Tibial artery (tissue), 4 donors: ENCODE data around the gene JUNB.

Source experiments
- DNase-seq, 2 donors: peaks; one replicate each; pipeline ENCODE4 v3.0.0-alpha.2; 2019
- H3K27ac ChIP-seq, 2 donors: fragments of 200-600 bp; sonication (generic) in 1 of 2; 1 replicate in 1 of 2; 2 replicates in 1 of 2; pipeline ENCODE4 v1.5.1; 2018 to 2019; ENCODE audit warnings: mild to moderate bottlenecking in 1 of 2
- H3K27me3 ChIP-seq, 2 donors: fragments of 200-600 bp; sonication (generic) in 1 of 2; one replicate each; pipeline versions ENCODE4 v1.5.1 to v1.6.0; 2016 to 2019
- H3K36me3 ChIP-seq, 3 donors: fragments of 200-600 bp; sonication (generic) in 2 of 3; one replicate each; pipeline ENCODE4 v1.5.1; 2016 to 2019; ENCODE audit warnings: mild to moderate bottlenecking in 2 of 3
- H3K4me1 ChIP-seq, 4 donors: fragments of 200-600 bp; sonication (generic) in 2 of 4; 1 replicate in 3 of 4; 2 replicates in 1 of 4; pipeline ENCODE4 v1.5.1; 2016 to 2019
- H3K4me3 ChIP-seq, 2 donors: fragments of 200-600 bp; sonication (generic) in 1 of 2; 1 replicate in 1 of 2; 2 replicates in 1 of 2; pipeline ENCODE4 v1.5.1; 2018 to 2019; ENCODE audit warnings: mild to moderate bottlenecking in 2 of 2
- H3K9me3 ChIP-seq, 3 donors: fragments of 200-600 bp; sonication (generic) in 1 of 3; one replicate each; pipeline ENCODE4 v1.5.1; 2016 to 2019
- CTCF ChIP-seq, 2 experiments: fragments of 200-600 bp in 1 of 2; fragments of 450-650 bp in 1 of 2; IDR thresholded peaks; one replicate each; pipeline ENCODE4 v1.5.1; 2017 to 2019; ENCODE audit warnings: antibody characterized with exemption in 2 of 2, mild to moderate bottlenecking in 1 of 2, moderate library complexity in 1 of 2
- intact Hi-C: fragments of 100-400 bp; cut with DNase I; formaldehyde crosslinking; loops from one replicate; pipeline ENCODE4 v1.15.0; 2023; ENCODE audit warnings: low total_unique reads

Gene JUNB

DNA sequence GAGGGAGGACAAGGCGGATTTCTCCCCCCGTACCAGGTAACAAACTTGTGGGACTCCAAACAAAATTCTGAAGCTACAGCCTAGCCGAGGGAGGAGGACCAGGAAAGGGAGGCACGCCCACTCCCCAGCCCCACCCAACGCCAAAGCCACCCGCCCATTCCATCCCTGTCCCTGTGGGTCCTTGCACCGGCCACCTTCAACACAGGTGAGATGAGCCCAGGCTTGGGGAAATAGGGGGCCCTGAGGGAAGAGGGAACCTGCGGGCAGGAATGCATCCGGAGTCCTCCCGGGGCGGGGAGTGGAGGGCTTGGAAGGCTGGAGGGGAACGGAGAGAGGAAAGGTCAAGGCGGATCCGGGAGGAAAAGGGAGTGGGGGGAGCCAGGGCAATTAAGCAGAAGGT, 39.7 kb upstream of the JUNB start, which contains the start of gene BEST2:
TSS of gene BEST2 (plus strand) at position 157 of the 400 bp plus-strand sequence. CDS start 802 bp downstream, outside the sequence.
- Histone ChIP-seq H3K36me3 (peaks cover 15 to 20% (median 18%) of the 10 kb centered on the region in 3 donors), H3K4me3 (no peak within 1 kb of the TSS), H3K4me1 (no peaks in the 10 kb centered on the region), H3K9me3 (no peaks in the 10 kb centered on the region), H3K27ac (no peak within 1 kb of the TSS), H3K27me3 (peaks cover 0 to 37% of the 10 kb centered on the region in 2 donors)
- intact Hi-C loops: no loop called here
- no peak for DNase-seq
- TF ChIP-seq CTCF (IDR thresholded peaks at IDR 0.05): no peak

- intact Hi-C loops: no loop called here
Measured at GRCh38 chr19:12752056-12752781, 39.1 kb upstream of the JUNB start.

GRCh38 chr19:12754465-12755196, 36.7 kb upstream of the JUNB start:
- DNase-seq: no peak
- no peak overlapping the region for H3K4me3 ChIP-seq
- H3K27ac ChIP-seq: no peak overlapping the region
- H3K36me3 ChIP-seq: no peaks in the 10 kb centered on the region
- H3K27me3 ChIP-seq: peaks cover 0 to 31% of the 10 kb centered on the region in 2 donors
- peaks cover 0 to 12% (median 11%) of the 10 kb centered on the region in 4 donors for H3K4me1 ChIP-seq
- no peaks in the 10 kb centered on the region for H3K9me3 ChIP-seq
- TF ChIP-seq CTCF (IDR thresholded peaks at IDR 0.05): no peak
- intact Hi-C loops: no loop called here

More at GRCh38 chr19:12752056-12752781, 39.1 kb upstream of the JUNB start:
- Histone ChIP-seq H3K27me3 (peaks cover 0 to 37% of the 10 kb centered on the region in 2 donors), H3K36me3 (peaks cover 9 to 14% (median 12%) of the 10 kb centered on the region in 3 donors), H3K4me3 (no peak overlapping the region), H3K27ac (no peak overlapping the region), H3K4me1 (peaks cover 0 to 4% (median 3%) of the 10 kb centered on the region in 4 donors), H3K9me3 (no peaks in the 10 kb centered on the region)
- DNase-seq: no peak
- no peak for TF ChIP-seq CTCF (IDR thresholded peaks at IDR 0.05)

DNA sequence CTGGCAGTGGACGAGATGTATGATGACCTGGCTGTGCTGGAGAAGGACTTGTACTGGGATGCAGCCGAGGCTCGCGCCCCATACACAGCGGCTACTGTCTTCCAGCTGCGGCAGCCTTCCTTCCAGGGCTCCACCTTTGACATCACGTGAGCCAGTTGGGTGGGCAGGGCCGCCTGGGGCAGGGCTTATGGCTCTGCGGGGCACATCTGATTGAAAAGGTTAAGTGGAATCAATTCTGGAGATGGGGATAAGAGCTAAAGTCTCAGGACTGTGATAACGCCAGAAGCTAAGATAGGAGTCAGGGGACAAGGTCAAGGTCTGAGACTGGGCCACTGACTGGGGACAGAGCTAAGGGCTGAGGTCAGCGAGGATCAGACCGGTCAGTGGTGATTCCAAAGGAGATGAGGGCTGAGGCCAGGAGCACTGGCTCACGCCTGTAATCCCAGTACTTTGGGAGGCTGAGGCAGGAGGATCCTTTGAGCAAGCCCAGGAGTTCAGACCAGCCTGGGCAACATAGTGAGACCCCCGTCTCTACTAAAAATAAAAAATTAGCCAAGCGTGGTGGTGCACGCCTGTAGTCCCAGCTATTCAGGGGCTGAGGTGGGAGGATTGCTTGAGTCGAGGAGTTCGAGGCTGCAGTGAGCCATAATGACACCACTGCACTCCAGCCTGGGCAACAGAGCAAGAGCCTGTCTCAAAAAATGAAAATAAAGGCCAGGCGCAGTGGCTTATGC, 35.0 kb upstream of the JUNB start:
- H3K27ac ChIP-seq: no peak overlapping the region
- peaks cover 0 to 12% (median 11%) of the 10 kb centered on the region in 4 donors for H3K4me1 ChIP-seq

More for the DNA sequence above, 35.0 kb upstream of the JUNB start:
- DNase-seq: no peak
- Histone ChIP-seq H3K36me3 (no peaks in the 10 kb centered on the region), H3K27me3 (peaks cover 0 to 23% of the 10 kb centered on the region in 2 donors), H3K4me3 (no peak overlapping the region), H3K9me3 (no peaks in the 10 kb centered on the region)
- intact Hi-C loops: no loop called here
- TF ChIP-seq CTCF (IDR thresholded peaks at IDR 0.05): no peak
